ENCODE results near the gene EPB41L4A. TPM values are rescaled to one million over a fixed set of nuclear protein-coding genes. Genes with fewer than 3 reads are reported as not detected.

EPB41L4A gene
- total RNA-seq, 2 donors from 2014 or later = 7.0 to 16.2 TPM

GRCh38 chr5:112160652-112161391 lies 258.3 kb downstream of the EPB41L4A start:
- Histone ChIP-seq H3K27me3 (no peaks in the 10 kb centered on the region), H3K36me3 (replicated peaks in 1 of 2; ENCODE audit: insufficient read depth in 1 of 2, low read depth in 2 of 2) (peaks cover 0 to 11% of the 10 kb centered on the region in 2 donors), H3K9me3 (no peaks in the 10 kb centered on the region), H3K4me3 (peak overlapping the region; percentile 29 to 96), H3K4me1 (peaks cover 26% of the 10 kb centered on the region), H3K27ac (peak overlapping the region; percentile 63 to 91 (median 81))
- DNase-seq (peak; percentile 93 to 96 (median 93)), ATAC-seq (peak; percentile 99)
- WGBS, 2 donors = 0 to 1% methylated on average over 52 to 55 of the region's 55 CpGs
- TF ChIP-seq POLR2A (IDR thresholded peaks at IDR 0.05) = peak; percentile 76 to 96 (median 96)
- peak; percentile 93 to 100 (median 100) for TF ChIP-seq CTCF (IDR thresholded peaks at IDR 0.05)
- intact Hi-C loops (cut with DNase I) = no loop called here

- 56 to 63% methylated on average over 5 of the region's 5 CpGs for WGBS, 2 donors
- Histone ChIP-seq H3K4me1 (peaks cover 26% of the 10 kb centered on the region), H3K4me3 (no peak overlapping the region), H3K9me3 (no peaks in the 10 kb centered on the region), H3K36me3 (replicated peaks in 1 of 2; ENCODE audit: insufficient read depth in 1 of 2, low read depth in 2 of 2) (peaks cover 0 to 8% of the 10 kb centered on the region in 2 donors), H3K27ac (no peak overlapping the region), H3K27me3 (no peaks in the 10 kb centered on the region)
- ATAC-seq (no peak), DNase-seq (peak in 1 of 4 donors; percentile 22)
- intact Hi-C loops (cut with DNase I) = no loop called here
- TF ChIP-seq CTCF (IDR thresholded peaks at IDR 0.05) (no peak), POLR2A (IDR thresholded peaks at IDR 0.05) (no peak)
Observed at GRCh38 chr5:112159435-112159834, 259.6 kb downstream of the EPB41L4A start.

- TF ChIP-seq POLR2A (IDR thresholded peaks at IDR 0.05) (no peak), CTCF (IDR thresholded peaks at IDR 0.05) (no peak)
Observed at GRCh38 chr5:112156211-112156610, 262.9 kb downstream of the EPB41L4A start.

GRCh38 chr5:112154940-112155686 lies 264.0 kb downstream of the EPB41L4A start:
- ATAC-seq = no peak
- Histone ChIP-seq H3K4me3 (no peak overlapping the region), H3K9me3 (no peaks in the 10 kb centered on the region), H3K27me3 (no peaks in the 10 kb centered on the region), H3K4me1 (peaks cover 2% of the 10 kb centered on the region), H3K27ac (no peak overlapping the region), H3K36me3 (replicated peaks in 1 of 2; ENCODE audit: insufficient read depth in 1 of 2, low read depth in 2 of 2) (no peaks in the 10 kb centered on the region)
- intact Hi-C loops (cut with DNase I) = no loop called here
- DNase-seq = no peak
- no peak for TF ChIP-seq POLR2A (IDR thresholded peaks at IDR 0.05)
- no peak for TF ChIP-seq CTCF (IDR thresholded peaks at IDR 0.05)

More at GRCh38 chr5:112156211-112156610, 262.9 kb downstream of the EPB41L4A start:
- no peak overlapping the region for H3K27ac ChIP-seq
- intact Hi-C loops (cut with DNase I) = no loop called here
- no peaks in the 10 kb centered on the region for H3K27me3 ChIP-seq
- H3K4me1 ChIP-seq = peaks cover 6% of the 10 kb centered on the region
- no peak for ATAC-seq
- no peaks in the 10 kb centered on the region for H3K36me3 ChIP-seq (replicated peaks in 1 of 2; ENCODE audit: insufficient read depth in 1 of 2, low read depth in 2 of 2)
- WGBS, 2 donors = 58 to 73% methylated on average over 3 of the region's 3 CpGs
- H3K4me3 ChIP-seq = no peak overlapping the region
- no peak for DNase-seq
- no peaks in the 10 kb centered on the region for H3K9me3 ChIP-seq

All from body of pancreas (tissue), 4 donors.